ENCODE results near the gene RERE. TPM values are rescaled to one million over a fixed set of nuclear protein-coding genes. Genes with fewer than 3 reads are reported as not detected.

Gene RERE
- total RNA-seq, 2 donors from 2014 or later: 48.0 to 50.5 TPM

GRCh38 chr1:8540261-8540941 is 277.0 kb downstream of the RERE start:
- peak; percentile 80 for ATAC-seq (replicated peaks)
- peaks cover 17% of the 10 kb centered on the region for H3K36me3 Mint-ChIP-seq (ENCODE audit: low read depth)
- peak overlapping the region; percentile 96 for H3K27ac Mint-ChIP-seq
- H3K4me1 Mint-ChIP-seq: peaks cover 33% of the 10 kb centered on the region
- H3K27me3 Mint-ChIP-seq: no peaks in the 10 kb centered on the region
- H3K4me3 Mint-ChIP-seq: peak overlapping the region; percentile 72
- H3K9me3 Mint-ChIP-seq: no peaks in the 10 kb centered on the region

GRCh38 chr1:8539683-8540082 is 277.8 kb downstream of the RERE start:
- H3K9me3 Mint-ChIP-seq: no peaks in the 10 kb centered on the region
- peaks cover 27% of the 10 kb centered on the region for H3K4me1 Mint-ChIP-seq
- H3K4me3 Mint-ChIP-seq: peak overlapping the region; percentile 72
- no peak for ATAC-seq (replicated peaks)
- peaks cover 11% of the 10 kb centered on the region for H3K36me3 Mint-ChIP-seq (ENCODE audit: low read depth)
- no peaks in the 10 kb centered on the region for H3K27me3 Mint-ChIP-seq
- H3K27ac Mint-ChIP-seq: peak overlapping the region; percentile 96

- peak overlapping the region; percentile 96 for H3K27ac Mint-ChIP-seq
- peak overlapping the region; percentile 9 for H3K4me3 Mint-ChIP-seq
- no peak for ATAC-seq (replicated peaks)
- no peaks in the 10 kb centered on the region for H3K9me3 Mint-ChIP-seq
- H3K27me3 Mint-ChIP-seq: no peaks in the 10 kb centered on the region
- H3K36me3 Mint-ChIP-seq (ENCODE audit: low read depth): peaks cover 6% of the 10 kb centered on the region
- H3K4me1 Mint-ChIP-seq: peaks cover 26% of the 10 kb centered on the region
Measured at GRCh38 chr1:8538502-8538901, 278.9 kb downstream of the RERE start.

- peaks cover 6% of the 10 kb centered on the region for H3K36me3 Mint-ChIP-seq (ENCODE audit: low read depth)
- H3K27me3 Mint-ChIP-seq: no peaks in the 10 kb centered on the region
- no peak for ATAC-seq (replicated peaks)
- H3K27ac Mint-ChIP-seq: no peak overlapping the region
- H3K4me1 Mint-ChIP-seq: peaks cover 26% of the 10 kb centered on the region
- no peak overlapping the region for H3K4me3 Mint-ChIP-seq
- no peaks in the 10 kb centered on the region for H3K9me3 Mint-ChIP-seq
Measured at GRCh38 chr1:8537991-8538390, 279.4 kb downstream of the RERE start.

- peaks cover 6% of the 10 kb centered on the region for H3K36me3 Mint-ChIP-seq (ENCODE audit: low read depth)
- no peaks in the 10 kb centered on the region for H3K9me3 Mint-ChIP-seq
- no peaks in the 10 kb centered on the region for H3K27me3 Mint-ChIP-seq
- ATAC-seq (replicated peaks): no peak
- H3K4me1 Mint-ChIP-seq: peaks cover 26% of the 10 kb centered on the region
- no peak overlapping the region for H3K27ac Mint-ChIP-seq
- H3K4me3 Mint-ChIP-seq: no peak overlapping the region
Measured at GRCh38 chr1:8536515-8536914, 280.9 kb downstream of the RERE start.

GRCh38 chr1:8533907-8534306 is 283.5 kb downstream of the RERE start:
- H3K27ac Mint-ChIP-seq: peak overlapping the region; percentile 58
- no peaks in the 10 kb centered on the region for H3K27me3 Mint-ChIP-seq
- no peaks in the 10 kb centered on the region for H3K9me3 Mint-ChIP-seq
- no peaks in the 10 kb centered on the region for H3K36me3 Mint-ChIP-seq (ENCODE audit: low read depth)
- peak overlapping the region; percentile 18 for H3K4me3 Mint-ChIP-seq
- ATAC-seq (replicated peaks): no peak
- peaks cover 10% of the 10 kb centered on the region for H3K4me1 Mint-ChIP-seq

- H3K4me3 Mint-ChIP-seq: peak overlapping the region; percentile 18
- peak; percentile 59 for ATAC-seq (replicated peaks)
- H3K27ac Mint-ChIP-seq: peak overlapping the region; percentile 58
- H3K9me3 Mint-ChIP-seq: no peaks in the 10 kb centered on the region
- H3K4me1 Mint-ChIP-seq: peaks cover 8% of the 10 kb centered on the region
- H3K36me3 Mint-ChIP-seq (ENCODE audit: low read depth): no peaks in the 10 kb centered on the region
- H3K27me3 Mint-ChIP-seq: no peaks in the 10 kb centered on the region
Measured at GRCh38 chr1:8533124-8533523, 284.3 kb downstream of the RERE start.

GRCh38 chr1:8529901-8530300 is 287.5 kb downstream of the RERE start:
- no peak overlapping the region for H3K27ac Mint-ChIP-seq
- ATAC-seq (replicated peaks): no peak
- no peaks in the 10 kb centered on the region for H3K36me3 Mint-ChIP-seq (ENCODE audit: low read depth)
- H3K4me3 Mint-ChIP-seq: no peak overlapping the region
- H3K4me1 Mint-ChIP-seq: peaks cover 5% of the 10 kb centered on the region
- no peaks in the 10 kb centered on the region for H3K27me3 Mint-ChIP-seq
- H3K9me3 Mint-ChIP-seq: no peaks in the 10 kb centered on the region

GRCh38 chr1:8527941-8528340 is 289.5 kb downstream of the RERE start:
- H3K27ac Mint-ChIP-seq: no peak overlapping the region
- peaks cover 8% of the 10 kb centered on the region for H3K36me3 Mint-ChIP-seq (ENCODE audit: low read depth)
- ATAC-seq (replicated peaks): no peak
- no peaks in the 10 kb centered on the region for H3K9me3 Mint-ChIP-seq
- H3K4me3 Mint-ChIP-seq: no peak overlapping the region
- peaks cover 18% of the 10 kb centered on the region for H3K4me1 Mint-ChIP-seq
- H3K27me3 Mint-ChIP-seq: no peaks in the 10 kb centered on the region

GRCh38 chr1:8525558-8526275 is 291.7 kb downstream of the RERE start:
- Mint-ChIP-seq H3K27me3 (no peaks in the 10 kb centered on the region), H3K9me3 (no peaks in the 10 kb centered on the region), H3K27ac (no peak overlapping the region)

GRCh38 chr1:8525216-8525557 is 292.3 kb downstream of the RERE start:
- H3K36me3 Mint-ChIP-seq (ENCODE audit: low read depth): peaks cover 17% of the 10 kb centered on the region
- no peak for ATAC-seq (replicated peaks)

More at GRCh38 chr1:8525558-8526275, 291.7 kb downstream of the RERE start:
- Mint-ChIP-seq H3K4me3 (no peak overlapping the region), H3K36me3 (ENCODE audit: low read depth) (peaks cover 17% of the 10 kb centered on the region), H3K4me1 (peaks cover 25% of the 10 kb centered on the region)
- ATAC-seq (replicated peaks): peak; percentile 93

GRCh38 chr1:8524627-8525157 is 292.7 kb downstream of the RERE start:
- Mint-ChIP-seq H3K9me3 (no peaks in the 10 kb centered on the region), H3K27ac (no peak overlapping the region), H3K36me3 (ENCODE audit: low read depth) (peaks cover 17% of the 10 kb centered on the region), H3K27me3 (no peaks in the 10 kb centered on the region), H3K4me3 (no peak overlapping the region), H3K4me1 (peaks cover 31% of the 10 kb centered on the region)
- ATAC-seq (replicated peaks): no peak

More at GRCh38 chr1:8525216-8525557, 292.3 kb downstream of the RERE start:
- Mint-ChIP-seq H3K4me3 (no peak overlapping the region), H3K27ac (no peak overlapping the region), H3K4me1 (peaks cover 30% of the 10 kb centered on the region), H3K9me3 (no peaks in the 10 kb centered on the region), H3K27me3 (no peaks in the 10 kb centered on the region)

GRCh38 chr1:8523666-8524206 is 293.7 kb downstream of the RERE start:
- ATAC-seq (replicated peaks): peak; percentile 10
- Mint-ChIP-seq H3K9me3 (no peaks in the 10 kb centered on the region), H3K27me3 (no peaks in the 10 kb centered on the region), H3K36me3 (ENCODE audit: low read depth) (peaks cover 17% of the 10 kb centered on the region), H3K4me3 (no peak overlapping the region), H3K4me1 (peaks cover 31% of the 10 kb centered on the region), H3K27ac (no peak overlapping the region)

GRCh38 chr1:8520483-8520966 is 296.9 kb downstream of the RERE start:
- Mint-ChIP-seq H3K4me3 (no peak overlapping the region), H3K36me3 (ENCODE audit: low read depth) (peaks cover 17% of the 10 kb centered on the region), H3K27me3 (no peaks in the 10 kb centered on the region), H3K27ac (no peak overlapping the region), H3K9me3 (no peaks in the 10 kb centered on the region), H3K4me1 (peaks cover 51% of the 10 kb centered on the region)
- ATAC-seq (replicated peaks): no peak

- Mint-ChIP-seq H3K4me3 (no peak overlapping the region), H3K4me1 (peaks cover 45% of the 10 kb centered on the region), H3K27ac (no peak overlapping the region), H3K36me3 (ENCODE audit: low read depth) (peaks cover 17% of the 10 kb centered on the region), H3K27me3 (no peaks in the 10 kb centered on the region), H3K9me3 (no peaks in the 10 kb centered on the region)
- no peak for ATAC-seq (replicated peaks)
Measured at GRCh38 chr1:8519167-8519566, 298.3 kb downstream of the RERE start.
